Activated B cell treated with CpG ODN at 0.5 μM for 24 hours (primary cell): ENCODE results near the gene IFNAR2. TPM values are rescaled to one million over a fixed set of nuclear protein-coding genes. Genes with fewer than 3 reads are reported as not detected.
A peak's percentile ranks its signal among the peaks of the same experiment; 100 is the strongest.

Source experiments
- ATAC-seq: fragments of 200-7000 bp; cut with Tn5 transposase; one replicate; pipeline ENCODE4 v1.10.0; 2021; ENCODE audit warnings: low read depth, mild to moderate bottlenecking, moderate library complexity
- CTCF ChIA-PET: fragments of 350-600 bp; sonication (Branson Sonifier 250); formaldehyde crosslinking; loops from one replicate; lab custom pipeline; 2021; ENCODE audit warnings: antibody characterized with exemption; lab: Charles Lee
- POLR2A ChIA-PET: fragments of 350-600 bp; sonication (Branson Sonifier 250); formaldehyde crosslinking; loops from one replicate; lab custom pipeline; 2021; ENCODE audit warnings: antibody characterized with exemption; lab: Charles Lee
- DNase-seq: peaks from one replicate; pipeline ENCODE4 v3.0.0; 2022
- H3K27ac Mint-ChIP-seq: one replicate; pipeline ENCODE4 v1.8.0; 2020; ENCODE audit warnings: mixed read lengths
- H3K27me3 Mint-ChIP-seq: one replicate; pipeline ENCODE4 v1.8.0; 2021; ENCODE audit warnings: mixed read lengths
- H3K36me3 Mint-ChIP-seq: one replicate; pipeline ENCODE4 v1.8.0; 2021; ENCODE audit warnings: low read depth, mixed read lengths
- H3K4me1 Mint-ChIP-seq: one replicate; pipeline ENCODE4 v1.8.0; 2021; ENCODE audit warnings: mixed read lengths
- H3K4me3 Mint-ChIP-seq: one replicate; pipeline ENCODE4 v1.8.0; 2020; ENCODE audit warnings: mild to moderate bottlenecking, mixed read lengths
- H3K9me3 Mint-ChIP-seq: one replicate; pipeline ENCODE4 v1.8.0; 2020; ENCODE audit warnings: mixed read lengths
- CTCF ChIP-seq: fragments of 200-600 bp; IDR thresholded peaks from one replicate; pipeline ENCODE4 v1.8.0; 2022; ENCODE audit warnings: antibody characterized with exemption, mild to moderate bottlenecking
- intact Hi-C: fragments of 100-400 bp; cut with micrococcal nuclease; formaldehyde crosslinking; loops from one replicate; pipeline ENCODE4 v1.15.1; 2024
- total RNA-seq: library from RNA; stranded (reverse); gene quantifications from 2 replicates; pipeline ENCODE4 v1.2.3, GENCODE V29; 2022

IFNAR2 gene
- total RNA-seq, 1 donor from 2014 or later = 29.2 TPM

GRCh38 chr21:33268737-33269441, 39.2 kb downstream of the IFNAR2 start:
- ChIA-PET POLR2A (interaction anchor here (0.5 to 5.6 kb wide), 18 partner anchors 28 to 176 kb away, joined by 3 to 45 read pairs (median 6); partner anchors contain the start of genes IFNAR1 and IFNAR2), CTCF (interaction anchor here (0.6 to 2.7 kb wide), 9 partner anchors 25 to 177 kb away, joined by 3 to 11 read pairs (median 5); partner anchors contain the start of gene IFNAR1)
- Mint-ChIP-seq H3K4me3 (peak overlapping the region; percentile 92), H3K9me3 (no peaks in the 10 kb centered on the region), H3K36me3 (peaks cover 65% of the 10 kb centered on the region), H3K4me1 (peaks cover 64% of the 10 kb centered on the region), H3K27ac (peak overlapping the region; percentile 84), H3K27me3 (no peaks in the 10 kb centered on the region)
- TF ChIP-seq CTCF = no peak
- DNase-seq (peak; percentile 34), ATAC-seq (peak; percentile 38)
- intact Hi-C loops = loop anchor here (2.0 to 5.0 kb wide), 3 partner anchors 28 to 656 kb away; partner anchors contain the start of genes CFAP298, CRYZL1 and ITSN1

GRCh38 chr21:33270986-33271385, 41.2 kb downstream of the IFNAR2 start:
- no peak for DNase-seq
- intact Hi-C loops = no loop called here
- peak overlapping the region; percentile 35 for H3K27ac Mint-ChIP-seq
- TF ChIP-seq CTCF = no peak
- CTCF ChIA-PET = no interaction called here
- H3K4me3 Mint-ChIP-seq = no peak overlapping the region
- no peaks in the 10 kb centered on the region for H3K27me3 Mint-ChIP-seq
- peaks cover 72% of the 10 kb centered on the region for H3K36me3 Mint-ChIP-seq
- POLR2A ChIA-PET = interaction anchor here (0.6 kb wide), 1 partner anchor 88 kb away, joined by 4 read pairs; no protein-coding TSS in a partner anchor
- no peak for ATAC-seq
- no peaks in the 10 kb centered on the region for H3K9me3 Mint-ChIP-seq
- peaks cover 52% of the 10 kb centered on the region for H3K4me1 Mint-ChIP-seq

- intact Hi-C loops = no loop called here
- ChIA-PET POLR2A (no interaction called here), CTCF (interaction anchor here (1.3 kb wide), 1 partner anchor 76 kb away, joined by 3 read pairs; no protein-coding TSS in a partner anchor)
- peaks cover 39% of the 10 kb centered on the region for H3K4me1 Mint-ChIP-seq
- no peak overlapping the region for H3K27ac Mint-ChIP-seq
- no peak for ATAC-seq
- H3K4me3 Mint-ChIP-seq = no peak overlapping the region
- no peak for DNase-seq
- H3K36me3 Mint-ChIP-seq = peaks cover 79% of the 10 kb centered on the region
- no peak for TF ChIP-seq CTCF
- no peaks in the 10 kb centered on the region for H3K9me3 Mint-ChIP-seq
- no peaks in the 10 kb centered on the region for H3K27me3 Mint-ChIP-seq
These were observed 43.3 kb downstream of the IFNAR2 start for GRCh38 chr21:33273044-33273443.

- TF ChIP-seq CTCF = no peak
- POLR2A ChIA-PET = interaction anchor here (2.1 kb wide), 1 partner anchor 12 kb away, joined by 9 read pairs; the partner anchor contains the start of gene IL10RB
- Mint-ChIP-seq H3K4me1 (peaks cover 4% of the 10 kb centered on the region), H3K4me3 (no peak overlapping the region), H3K27me3 (no peaks in the 10 kb centered on the region), H3K27ac (no peak overlapping the region), H3K9me3 (no peaks in the 10 kb centered on the region), H3K36me3 (peaks cover 85% of the 10 kb centered on the region)
- ATAC-seq = no peak
- DNase-seq = no peak
- CTCF ChIA-PET = no interaction called here
- intact Hi-C loops = no loop called here
These were observed 49.0 kb downstream of the IFNAR2 start for GRCh38 chr21:33278721-33279120.

GRCh38 chr21:33279330-33279820, 49.6 kb downstream of the IFNAR2 start:
- H3K4me3 Mint-ChIP-seq = no peak overlapping the region
- ChIA-PET POLR2A (interaction anchor here (2.1 kb wide), 1 partner anchor 12 kb away, joined by 9 read pairs; the partner anchor contains the start of gene IL10RB), CTCF (no interaction called here)
- no peak overlapping the region for H3K27ac Mint-ChIP-seq
- no peak for ATAC-seq
- H3K4me1 Mint-ChIP-seq = peaks cover 2% of the 10 kb centered on the region
- no peaks in the 10 kb centered on the region for H3K9me3 Mint-ChIP-seq
- H3K27me3 Mint-ChIP-seq = no peaks in the 10 kb centered on the region
- intact Hi-C loops = no loop called here
- no peak for DNase-seq
- no peak for TF ChIP-seq CTCF
- H3K36me3 Mint-ChIP-seq = peaks cover 87% of the 10 kb centered on the region
